Activated CD4-positive, alpha-beta T cell treated with anti-CD3 and anti-CD28 coated beads, Interleukin-2, amount 50 U/mL, for 16 hours (primary cell): ENCODE results near the gene ABCB11.
"Not testable (repeated sequence)": the region's sequence is repeated elsewhere in the genome, so short reads cannot be mapped to it uniquely, and the experiment has no call there.

ENCODE experiments used
- DNase-seq: peaks from one replicate; pipeline ENCODE4 v3.0.0-alpha.2; 2020

ABCB11 gene

GRCh38 chr2:168874368-168875054 is 156.6 kb downstream of the ABCB11 start:
- no peak for DNase-seq

- not testable (repeated sequence) for DNase-seq
Measured at GRCh38 chr2:168870824-168871223, 160.3 kb downstream of the ABCB11 start.
